Measurements from ENCODE around the gene MYO5B. TPM values are rescaled to one million over a fixed set of nuclear protein-coding genes. Genes with fewer than 3 reads are reported as not detected.

MYO5B gene
- total RNA-seq, 4 donors from 2014 or later: 2.0 to 13.9 (median 5.3) TPM

GRCh38 chr18:49863769-49864621, 331.0 kb downstream of the MYO5B start:
- intact Hi-C loops (cut with DNase I): no loop called here
- WGBS: 74% methylated on average over 8 of the region's 26 CpGs

GRCh38 chr18:49862656-49863385, 332.1 kb downstream of the MYO5B start:
- intact Hi-C loops (cut with DNase I): no loop called here
- no peaks in the 10 kb centered on the region for H3K36me3 ChIP-seq
- DNase-seq (ENCODE audit: extremely low spot score): no peak
- peaks cover 0 to 2% (median 0%) of the 10 kb centered on the region in 4 donors for H3K4me1 ChIP-seq
- no peak overlapping the region for H3K4me3 ChIP-seq
- H3K9me3 ChIP-seq: no peaks in the 10 kb centered on the region
- no peak overlapping the region for H3K27ac ChIP-seq (replicated peaks in 1 of 4)
- no peak for TF ChIP-seq POLR2A (IDR thresholded peaks at IDR 0.05; ENCODE audit: low read depth)
- TF ChIP-seq, protein P1, sequence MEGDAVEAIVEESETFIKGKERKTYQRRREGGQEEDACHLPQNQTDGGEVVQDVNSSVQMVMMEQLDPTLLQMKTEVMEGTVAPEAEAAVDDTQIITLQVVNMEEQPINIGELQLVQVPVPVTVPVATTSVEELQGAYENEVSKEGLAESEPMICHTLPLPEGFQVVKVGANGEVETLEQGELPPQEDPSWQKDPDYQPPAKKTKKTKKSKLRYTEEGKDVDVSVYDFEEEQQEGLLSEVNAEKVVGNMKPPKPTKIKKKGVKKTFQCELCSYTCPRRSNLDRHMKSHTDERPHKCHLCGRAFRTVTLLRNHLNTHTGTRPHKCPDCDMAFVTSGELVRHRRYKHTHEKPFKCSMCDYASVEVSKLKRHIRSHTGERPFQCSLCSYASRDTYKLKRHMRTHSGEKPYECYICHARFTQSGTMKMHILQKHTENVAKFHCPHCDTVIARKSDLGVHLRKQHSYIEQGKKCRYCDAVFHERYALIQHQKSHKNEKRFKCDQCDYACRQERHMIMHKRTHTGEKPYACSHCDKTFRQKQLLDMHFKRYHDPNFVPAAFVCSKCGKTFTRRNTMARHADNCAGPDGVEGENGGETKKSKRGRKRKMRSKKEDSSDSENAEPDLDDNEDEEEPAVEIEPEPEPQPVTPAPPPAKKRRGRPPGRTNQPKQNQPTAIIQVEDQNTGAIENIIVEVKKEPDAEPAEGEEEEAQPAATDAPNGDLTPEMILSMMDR (IDR thresholded peaks at IDR 0.05): no peak
- TF ChIP-seq EP300 (IDR thresholded peaks at IDR 0.05): no peak
- WGBS: 85% methylated on average over 13 of the region's 13 CpGs
- peaks cover 0 to 18% (median 0%) of the 10 kb centered on the region in 4 donors for H3K27me3 ChIP-seq

More at GRCh38 chr18:49863769-49864621, 331.0 kb downstream of the MYO5B start:
- Histone ChIP-seq H3K9me3 (no peaks in the 10 kb centered on the region), H3K27ac (replicated peaks in 1 of 4) (no peak overlapping the region), H3K4me1 (no peaks in the 10 kb centered on the region), H3K36me3 (no peaks in the 10 kb centered on the region), H3K27me3 (peaks cover 0 to 18% (median 0%) of the 10 kb centered on the region in 4 donors), H3K4me3 (no peak overlapping the region)
- TF ChIP-seq POLR2A (IDR thresholded peaks at IDR 0.05; ENCODE audit: low read depth): no peak
- TF ChIP-seq, protein P1 (IDR thresholded peaks at IDR 0.05): no peak
- TF ChIP-seq POLR2AphosphoS5 (IDR thresholded peaks at IDR 0.05): no peak
- no peak for TF ChIP-seq EP300 (IDR thresholded peaks at IDR 0.05)
- no peak for DNase-seq (ENCODE audit: extremely low spot score)

DNA sequence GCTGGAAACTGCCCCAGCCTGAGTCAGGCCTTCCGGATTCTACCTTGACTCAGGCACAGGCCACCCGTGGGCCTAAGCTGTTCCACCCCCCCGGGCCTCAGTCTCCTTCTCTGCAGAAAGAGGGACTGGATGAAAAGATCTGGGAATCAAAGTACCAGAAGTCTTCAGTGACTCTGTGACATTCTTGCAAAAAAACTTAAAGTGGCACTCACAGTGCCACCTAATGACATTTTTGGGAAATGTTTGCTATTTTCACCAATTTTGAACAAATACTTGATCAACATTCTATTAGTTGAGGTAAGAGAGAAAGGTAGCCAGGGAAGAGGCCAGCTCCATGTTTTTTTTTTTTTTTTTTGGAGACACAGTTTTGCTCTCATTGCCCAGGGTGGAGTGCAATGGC, 333.3 kb downstream of the MYO5B start:
- no peak overlapping the region for H3K27ac ChIP-seq (replicated peaks in 1 of 4)
- no peak overlapping the region for H3K4me3 ChIP-seq
- 62% methylated on average over 3 of the region's 3 CpGs for WGBS
- no peaks in the 10 kb centered on the region for H3K36me3 ChIP-seq
- H3K27me3 ChIP-seq: peaks cover 0 to 11% (median 0%) of the 10 kb centered on the region in 4 donors
- TF ChIP-seq, protein P1 (IDR thresholded peaks at IDR 0.05): peak in 1 of 3 experiments; percentile 21
- no peak for TF ChIP-seq POLR2AphosphoS5 (IDR thresholded peaks at IDR 0.05)
- intact Hi-C loops (cut with DNase I): no loop called here
- peaks cover 0 to 2% (median 0%) of the 10 kb centered on the region in 4 donors for H3K4me1 ChIP-seq
- H3K9me3 ChIP-seq: no peaks in the 10 kb centered on the region
- DNase-seq (ENCODE audit: extremely low spot score): no peak

DNA sequence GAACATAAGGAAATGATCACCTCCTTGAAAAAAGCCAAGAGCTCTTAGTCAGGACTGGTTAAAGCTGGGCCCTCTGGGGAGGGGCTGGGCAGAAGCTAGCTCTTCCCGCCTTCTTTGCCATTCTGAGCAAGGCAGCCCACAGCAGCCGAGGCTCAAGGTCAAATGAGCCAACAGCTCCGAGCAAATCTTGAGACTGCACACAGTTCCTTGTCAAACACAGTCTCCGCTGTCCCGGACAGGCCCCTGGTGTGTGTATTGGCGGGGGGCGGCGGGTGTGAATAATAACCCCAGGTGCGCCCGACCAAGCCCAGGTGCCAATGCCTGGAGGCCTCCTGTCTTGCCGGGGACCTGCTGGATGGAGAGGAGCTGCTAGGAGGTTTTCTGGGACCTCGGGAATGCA, 335.2 kb downstream of the MYO5B start:
- WGBS: 86% methylated on average over 12 of the region's 12 CpGs
- Histone ChIP-seq H3K9me3 (no peaks in the 10 kb centered on the region), H3K36me3 (no peaks in the 10 kb centered on the region), H3K4me1 (peaks cover 0 to 2% (median 0%) of the 10 kb centered on the region in 4 donors), H3K27ac (replicated peaks in 1 of 4) (no peak overlapping the region), H3K27me3 (peaks cover 0 to 8% (median 0%) of the 10 kb centered on the region in 4 donors), H3K4me3 (no peak overlapping the region)
- no peak for TF ChIP-seq POLR2AphosphoS5 (IDR thresholded peaks at IDR 0.05)
- TF ChIP-seq EP300 (IDR thresholded peaks at IDR 0.05): no peak
- TF ChIP-seq, protein P1 (IDR thresholded peaks at IDR 0.05): no peak
- TF ChIP-seq POLR2A (IDR thresholded peaks at IDR 0.05; ENCODE audit: low read depth): no peak
- intact Hi-C loops (cut with DNase I): loop anchor here (5.0 kb wide), 1 partner anchor 302 kb away; no protein-coding TSS in a partner anchor
- DNase-seq (ENCODE audit: extremely low spot score): no peak

Data from esophagus muscularis mucosa (tissue), 4 donors.